Measurements from ENCODE around the gene MTIF3.

The MTIF3 gene

GRCh38 chr13:27411341-27411740, 39.0 kb downstream of the MTIF3 start:
- no peaks in the 10 kb centered on the region for H4K20me1 ChIP-seq (ENCODE audit: low read depth, low read length)
- H3K27ac ChIP-seq (ENCODE audit: low read depth, low read length): no peak overlapping the region
- H3K36me3 ChIP-seq (ENCODE audit: low read length): no peaks in the 10 kb centered on the region
- no peak overlapping the region for H2AFZ ChIP-seq (ENCODE audit: low read depth, low read length, severe bottlenecking)
- TF ChIP-seq CTCF (IDR thresholded peaks at IDR 0.05; ENCODE audit: insufficient read depth, low read length, poor library complexity, severe bottlenecking): no peak
- TF ChIP-seq EZH2phosphoT487 (conservative IDR thresholded peaks at IDR 0.05; ENCODE audit: low read length): no peak
- no peaks in the 10 kb centered on the region for H3F3A ChIP-seq (ENCODE audit: insufficient read depth)
- H3K9me3 ChIP-seq (ENCODE audit: insufficient read depth, low read length): no peaks in the 10 kb centered on the region
- no peaks in the 10 kb centered on the region for H3K27me3 ChIP-seq (ENCODE audit: low read length)
- no peaks in the 10 kb centered on the region for H3K9me2 ChIP-seq (replicated peaks; ENCODE audit: insufficient read depth, low read length)
- H3K4me3 ChIP-seq (ENCODE audit: insufficient read depth, low read length, poor library complexity, severe bottlenecking): no peak overlapping the region
- no peak overlapping the region for H3K4me2 ChIP-seq (ENCODE audit: low read depth, low read length, poor library complexity, severe bottlenecking)
- H3K79me2 ChIP-seq (ENCODE audit: insufficient read depth, low read length): no peaks in the 10 kb centered on the region
- H3K9ac ChIP-seq (ENCODE audit: low read length): no peak overlapping the region

GRCh38 chr13:27409013-27409412, 41.4 kb downstream of the MTIF3 start:
- H3K79me2 ChIP-seq (ENCODE audit: insufficient read depth, low read length): no peaks in the 10 kb centered on the region
- no peaks in the 10 kb centered on the region for H3F3A ChIP-seq (ENCODE audit: insufficient read depth)
- no peak overlapping the region for H3K27ac ChIP-seq (ENCODE audit: low read depth, low read length)
- no peak overlapping the region for H3K4me2 ChIP-seq (ENCODE audit: low read depth, low read length, poor library complexity, severe bottlenecking)
- no peaks in the 10 kb centered on the region for H3K36me3 ChIP-seq (ENCODE audit: low read length)
- H2AFZ ChIP-seq (ENCODE audit: low read depth, low read length, severe bottlenecking): no peak overlapping the region
- no peaks in the 10 kb centered on the region for H3K9me3 ChIP-seq (ENCODE audit: insufficient read depth, low read length)
- no peak overlapping the region for H3K4me3 ChIP-seq (ENCODE audit: insufficient read depth, low read length, poor library complexity, severe bottlenecking)
- no peak overlapping the region for H3K9ac ChIP-seq (ENCODE audit: low read length)
- H4K20me1 ChIP-seq (ENCODE audit: low read depth, low read length): no peaks in the 10 kb centered on the region
- no peak for TF ChIP-seq CTCF (IDR thresholded peaks at IDR 0.05; ENCODE audit: insufficient read depth, low read length, poor library complexity, severe bottlenecking)
- no peaks in the 10 kb centered on the region for H3K9me2 ChIP-seq (replicated peaks; ENCODE audit: insufficient read depth, low read length)
- no peaks in the 10 kb centered on the region for H3K27me3 ChIP-seq (ENCODE audit: low read length)

GRCh38 chr13:27408074-27408473, 42.3 kb downstream of the MTIF3 start:
- H3K4me2 ChIP-seq (ENCODE audit: low read depth, low read length, poor library complexity, severe bottlenecking): no peak overlapping the region
- no peaks in the 10 kb centered on the region for H3K9me3 ChIP-seq (ENCODE audit: insufficient read depth, low read length)
- no peak overlapping the region for H3K4me3 ChIP-seq (ENCODE audit: insufficient read depth, low read length, poor library complexity, severe bottlenecking)
- H3K27ac ChIP-seq (ENCODE audit: low read depth, low read length): no peak overlapping the region
- TF ChIP-seq EZH2phosphoT487 (conservative IDR thresholded peaks at IDR 0.05; ENCODE audit: low read length) (no peak), CTCF (IDR thresholded peaks at IDR 0.05; ENCODE audit: insufficient read depth, low read length, poor library complexity, severe bottlenecking) (no peak)
- H3K9ac ChIP-seq (ENCODE audit: low read length): no peak overlapping the region
- H2AFZ ChIP-seq (ENCODE audit: low read depth, low read length, severe bottlenecking): no peak overlapping the region
- H3K36me3 ChIP-seq (ENCODE audit: low read length): no peaks in the 10 kb centered on the region
- H3K9me2 ChIP-seq (replicated peaks; ENCODE audit: insufficient read depth, low read length): no peaks in the 10 kb centered on the region
- H3K79me2 ChIP-seq (ENCODE audit: insufficient read depth, low read length): no peaks in the 10 kb centered on the region
- H3F3A ChIP-seq (ENCODE audit: insufficient read depth): no peaks in the 10 kb centered on the region
- no peaks in the 10 kb centered on the region for H4K20me1 ChIP-seq (ENCODE audit: low read depth, low read length)
- no peaks in the 10 kb centered on the region for H3K27me3 ChIP-seq (ENCODE audit: low read length)
